IMR-90 (cell line): ENCODE measurements around the gene THADA.

Experiments
- BHLHE40 ChIP-seq: fragments of 150-350 bp; IDR thresholded peaks from 2 replicates; pipeline ENCODE4 v1.6.1; 2016; ENCODE audit warnings: mild to moderate bottlenecking, low read depth, low read length
- CTCF ChIP-seq: conservative IDR thresholded peaks from 2 replicates; pipeline ENCODE4 v1.5.1; 2012; ENCODE audit warnings: mild to moderate bottlenecking, low read depth, low read length, improper control_type of control experiment
- MAFK ChIP-seq: IDR thresholded peaks from 2 replicates; pipeline ENCODE4 v1.6.1; 2012; ENCODE audit warnings: low read depth, low read length, improper control_type of control experiment
- MXI1 ChIP-seq: IDR thresholded peaks from 2 replicates; pipeline ENCODE4 v1.6.1; 2012; ENCODE audit warnings: low read depth, mild to moderate bottlenecking, low read length, moderate library complexity, borderline replicate concordance
- NFE2L2 ChIP-seq: fragments of 150-350 bp; IDR thresholded peaks from 2 replicates; pipeline ENCODE4 v1.6.1; 2016; ENCODE audit warnings: low read depth, mild to moderate bottlenecking, low read length
- POLR2A ChIP-seq: IDR thresholded peaks from 2 replicates; pipeline ENCODE4 v1.6.1; 2012; ENCODE audit warnings: mild to moderate bottlenecking, low read depth, low read length
- RAD21 ChIP-seq: IDR thresholded peaks from 2 replicates; pipeline ENCODE4 v1.6.1; 2012; ENCODE audit warnings: low read length, improper control_type of control experiment
- RCOR1 ChIP-seq: IDR thresholded peaks from 2 replicates; pipeline ENCODE4 v1.6.1; 2012; ENCODE audit warnings: mild to moderate bottlenecking, low read length, improper control_type of control experiment; ENCODE audit not compliant: insufficient replicate concordance

- TF ChIP-seq CTCF (no peak), MXI1 (no peak), MAFK (no peak), NFE2L2 (no peak), POLR2A (no peak), RAD21 (no peak), RCOR1 (no peak), BHLHE40 (no peak)
These were observed 181.8 kb downstream of the THADA start for GRCh38 chr2:43414033-43414432.
